Dermis blood vessel endothelial cell (primary cell): ENCODE measurements around the gene CSTB. TPM values are rescaled to one million over a fixed set of nuclear protein-coding genes. Genes with fewer than 3 reads are reported as not detected.

Source experiments
- DNase-seq: peaks from one replicate; pipeline ENCODE4 v3.0.0; 2010
- total RNA-seq: library from RNA; depleted of rRNA; stranded (reverse); fragments of >200 nt; gene quantifications from 2 replicates; pipeline ENCODE4 v1.2.3, GENCODE V29; 2014

CSTB gene
- total RNA-seq, 1 donor from 2014 or later, result 6.3 TPM

- peak; percentile 92 for DNase-seq
Observed at GRCh38 chr21:43789276-43790009, 13.3 kb upstream of the CSTB start, which contains the start of gene RRP1. RRP1 (plus strand) TSS chr21:43789577; CDS start chr21:43789630, 53 bp downstream.

- DNase-seq, result no peak
Observed at GRCh38 chr21:43786807-43787440, 10.8 kb upstream of the CSTB start.

- DNase-seq, result no peak
Observed at GRCh38 chr21:43786300-43786806, 10.2 kb upstream of the CSTB start.

- DNase-seq, result no peak
Observed at GRCh38 chr21:43785134-43785533, 9.0 kb upstream of the CSTB start.

- no peak for DNase-seq
Observed at GRCh38 chr21:43783098-43783700, 7.1 kb upstream of the CSTB start.

- no peak for DNase-seq
Observed at GRCh38 chr21:43782431-43783097, 6.5 kb upstream of the CSTB start.

GRCh38 chr21:43781846-43782245, 5.7 kb upstream of the CSTB start:
- DNase-seq, result no peak

- DNase-seq, result no peak
Observed at GRCh38 chr21:43779660-43780059, 3.6 kb upstream of the CSTB start.

- DNase-seq, result no peak
Observed at GRCh38 chr21:43778469-43779335, 2.6 kb upstream of the CSTB start.

- no peak for DNase-seq
Observed at GRCh38 chr21:43777953-43778352, 1.8 kb upstream of the CSTB start.

GRCh38 chr21:43775190-43775589, 918 bp downstream of the CSTB start:
- no peak for DNase-seq

- no peak for DNase-seq
Observed at GRCh38 chr21:43774163-43774562, 1.9 kb downstream of the CSTB start.

- no peak for DNase-seq
Observed at GRCh38 chr21:43772425-43772821, 3.7 kb downstream of the CSTB start.

- peak; percentile 68 for DNase-seq
Observed at GRCh38 chr21:43771698-43772424, 4.2 kb downstream of the CSTB start.

GRCh38 chr21:43771199-43771675, 4.9 kb downstream of the CSTB start:
- no peak for DNase-seq

- no peak for DNase-seq
Observed at GRCh38 chr21:43770066-43770655, 5.9 kb downstream of the CSTB start.

GRCh38 chr21:43769325-43769958, 6.7 kb downstream of the CSTB start:
- no peak for DNase-seq

- no peak for DNase-seq
Observed at GRCh38 chr21:43768868-43769167, 7.3 kb downstream of the CSTB start.

- DNase-seq, result peak; percentile 66
Observed at GRCh38 chr21:43767984-43768867, 7.9 kb downstream of the CSTB start.
